Stimulated activated naive CD8-positive, alpha-beta T cell treated with anti-CD3 and anti-CD28 coated beads, Interleukin-15, Interleukin-2, amounts not matched to agents 100 U/mL and 50 U/mL, for 24 hours (primary cell): Measurements from ENCODE around the gene DYDC2.
"Not testable (repeated sequence)": the region's sequence is repeated elsewhere in the genome, so short reads cannot be mapped to it uniquely, and the experiment has no call there.

ENCODE experiments used
- ATAC-seq: fragments of 150-1000 bp; cut with Tn5 transposase; one replicate; pipeline ENCODE4 v1.10.0; 2021
- DNase-seq: peaks from one replicate; pipeline ENCODE4 v3.0.0; 2021

The DYDC2 gene

GRCh38 chr10:80414142-80414895 lies 57.7 kb downstream of the DYDC2 start:
- ATAC-seq (no peak), DNase-seq (no peak)

DNA sequence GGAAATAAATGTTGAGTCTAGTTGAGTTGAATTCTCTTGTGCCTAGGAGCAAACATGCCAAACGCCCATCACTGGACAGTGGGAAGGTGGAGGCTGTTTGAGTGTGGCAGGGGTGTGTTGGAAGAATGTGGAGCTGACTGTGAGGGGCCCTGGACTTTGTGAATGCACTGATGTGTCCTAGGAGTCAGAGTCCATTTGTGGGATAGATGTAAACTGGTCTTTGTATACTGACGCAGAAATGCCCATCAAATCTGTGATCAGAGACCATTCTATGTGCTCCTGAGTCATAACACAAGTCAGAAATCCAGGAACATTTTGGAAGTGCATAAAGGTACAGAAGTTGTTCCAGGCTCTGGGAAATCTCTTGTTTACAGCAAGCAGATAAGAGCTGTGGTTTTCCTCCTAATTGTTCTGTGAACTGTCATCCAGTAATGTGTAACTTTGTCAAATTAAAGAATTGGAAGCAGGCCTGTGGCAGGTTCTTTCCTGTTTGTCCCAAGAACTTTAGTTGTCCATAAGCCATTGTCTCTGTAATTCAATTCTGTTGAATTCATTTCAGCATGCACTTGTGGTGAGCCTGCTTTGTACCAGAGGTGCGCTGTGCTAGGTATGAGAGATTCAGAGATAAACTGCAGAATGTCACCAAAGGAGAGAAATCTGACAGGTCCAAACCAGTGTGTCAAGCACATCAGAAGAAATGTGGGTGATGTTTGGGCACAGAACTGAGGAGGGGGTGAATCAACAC lies 59.3 kb downstream of the DYDC2 start:
- no peak for ATAC-seq

DNA sequence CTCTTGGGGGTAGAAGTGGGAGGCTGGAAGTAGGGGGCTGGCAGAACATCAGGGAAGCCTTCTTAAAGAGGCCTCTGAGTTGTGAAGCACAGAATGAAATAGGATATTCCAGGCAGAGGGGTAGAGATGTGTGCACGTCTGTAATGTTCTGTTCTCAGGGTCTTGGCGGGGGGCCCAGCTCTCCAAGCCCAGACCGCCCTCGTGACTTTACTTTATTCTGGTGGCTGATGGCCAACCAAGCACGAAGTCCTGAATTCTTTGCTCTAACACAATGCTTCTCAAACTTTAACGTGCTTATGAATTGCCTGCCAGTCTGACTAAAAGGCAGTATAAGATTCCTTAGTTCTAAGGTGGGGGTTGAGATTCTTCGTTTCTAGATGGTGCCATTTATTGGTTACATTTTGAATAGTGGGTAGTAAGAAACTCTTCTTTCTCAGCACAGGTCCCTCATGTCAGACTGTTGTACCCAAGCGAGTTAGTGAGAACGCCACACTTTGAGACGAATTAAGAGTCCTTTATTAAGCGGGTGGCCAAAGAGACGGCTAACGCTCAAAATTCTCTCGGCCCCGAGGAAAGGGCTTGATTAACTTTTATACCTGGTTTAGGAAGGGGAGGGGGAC lies 60.0 kb downstream of the DYDC2 start:
- ATAC-seq = no peak
- no peak for DNase-seq

More for the DNA sequence above, 59.3 kb downstream of the DYDC2 start:
- DNase-seq = no peak

DNA sequence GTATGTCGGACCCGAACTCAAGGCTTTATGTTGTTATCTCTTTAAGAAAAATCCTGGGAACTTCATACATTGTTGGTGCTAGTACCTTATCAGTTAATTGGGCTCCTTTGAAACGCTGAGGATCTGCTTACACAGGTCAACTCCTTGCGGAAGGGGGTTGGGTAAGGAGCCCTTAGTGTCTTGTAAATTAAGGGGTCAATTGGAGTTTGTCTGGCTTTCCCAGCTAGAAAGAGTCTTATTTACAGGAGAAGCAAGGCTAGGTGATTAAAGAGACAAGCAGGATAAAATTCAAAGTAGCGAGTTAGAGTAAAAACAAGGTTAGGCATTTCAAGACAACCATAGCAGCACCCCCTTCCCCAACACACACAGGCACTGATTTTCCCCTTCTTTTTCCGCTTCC lies 60.7 kb downstream of the DYDC2 start:
- ATAC-seq, DNase-seq: not testable (repeated sequence)
